Endometrial microvascular endothelial cells (primary cell): Measurements from ENCODE around the gene MAGI3. TPM values are rescaled to one million over a fixed set of nuclear protein-coding genes. Genes with fewer than 3 reads are reported as not detected.
"Not testable (repeated sequence)": the region's sequence is repeated elsewhere in the genome, so short reads cannot be mapped to it uniquely, and the experiment has no call there.

ENCODE experiments used
- in situ Hi-C: cut with HindIII; loops from 2 replicates; pipeline ENCODE4 v1.10.0; 2017; ENCODE audit warnings: low sequenced_read_pairs, low pct_unique_long_range_greater_than_20kb; ENCODE audit errors: inconsistent ontology term
- total RNA-seq: library from RNA; depleted of rRNA; stranded (reverse); fragments of >200 nt; gene quantifications from one replicate; pipeline ENCODE4 v1.2.3, GENCODE V29; 2015; ENCODE audit errors: inconsistent ontology term

The MAGI3 gene
- total RNA-seq, 1 donor from 2014 or later, result 8.5 TPM

DNA sequence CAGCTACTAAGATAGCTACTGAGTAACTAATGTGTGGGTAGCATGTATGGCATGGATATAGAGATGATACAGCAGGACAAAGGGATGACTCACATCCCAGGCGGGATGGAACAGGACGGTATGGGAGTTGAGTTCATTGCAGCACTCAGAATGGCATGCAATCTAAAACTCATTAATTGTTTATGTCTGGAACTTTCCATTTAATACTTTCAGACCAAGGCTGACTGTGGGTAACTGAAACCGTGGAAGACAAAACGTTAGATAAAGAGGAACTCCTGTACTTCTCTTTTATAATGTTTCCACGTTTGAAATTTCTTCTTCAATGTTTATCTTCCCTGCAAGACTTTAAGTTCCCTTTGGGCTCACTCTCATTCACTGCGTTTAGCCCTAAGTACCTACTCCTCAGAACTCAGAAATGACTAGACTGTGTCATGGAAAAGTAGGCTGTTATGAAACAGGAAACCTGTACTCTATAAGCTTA, 151.9 kb downstream of the MAGI3 start:
- in situ Hi-C loops, result no loop called here

DNA sequence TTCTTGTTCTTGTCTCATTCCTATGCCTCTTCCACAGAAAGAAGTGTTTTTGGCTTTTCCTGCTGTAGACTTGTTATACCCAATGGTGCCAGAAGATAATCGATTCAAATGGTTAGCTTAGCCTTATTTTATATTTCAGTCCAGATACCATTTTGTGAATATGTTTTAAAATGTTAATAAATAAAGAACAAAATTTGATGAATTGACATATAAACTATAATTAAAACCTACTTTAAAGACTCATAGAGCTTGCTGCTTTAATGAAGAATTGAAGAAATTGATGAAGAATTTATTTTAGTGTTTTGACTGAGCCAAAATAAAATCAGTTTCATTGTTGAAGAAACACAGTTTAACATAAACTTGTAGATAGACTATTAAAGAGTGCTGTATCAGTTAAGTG, 152.8 kb downstream of the MAGI3 start:
- in situ Hi-C loops, result no loop called here

DNA sequence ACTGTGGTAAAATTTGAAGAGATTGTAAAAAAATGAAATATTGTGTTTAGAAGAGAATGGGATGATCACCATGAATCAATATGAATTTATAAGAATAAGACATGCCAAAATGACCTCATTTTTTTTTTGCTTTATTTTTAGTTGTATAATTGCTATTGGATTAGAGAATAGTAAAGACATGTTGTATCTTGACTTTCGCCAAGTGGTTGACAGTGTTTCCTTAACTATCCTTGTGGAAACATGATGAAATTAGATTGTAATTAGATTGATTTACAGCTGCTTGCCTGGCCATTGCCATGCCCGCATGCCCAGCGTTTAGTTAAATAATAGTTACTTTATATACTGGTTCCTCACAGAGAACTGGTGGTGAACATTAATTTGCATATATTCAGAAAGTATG, 154.9 kb downstream of the MAGI3 start:
- in situ Hi-C loops, result no loop called here

DNA sequence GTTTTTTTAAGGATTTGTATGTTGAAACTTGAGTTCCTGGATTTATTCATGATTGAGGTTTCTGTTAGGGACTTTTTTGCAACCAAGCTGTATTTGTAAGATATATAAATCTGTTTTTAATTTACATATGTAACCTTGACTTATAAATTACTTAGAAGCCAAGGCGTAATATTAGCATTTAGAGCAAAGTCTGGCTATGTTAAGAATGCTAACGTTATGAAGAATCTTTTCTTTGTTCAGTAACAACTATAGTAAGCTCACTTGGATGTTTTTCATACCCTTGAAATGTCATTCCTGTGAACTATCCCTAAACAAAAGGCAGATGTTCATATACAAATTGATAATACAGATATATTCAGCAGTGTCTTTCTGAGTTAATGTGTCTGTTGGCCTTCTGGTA, 155.3 kb downstream of the MAGI3 start:
- in situ Hi-C loops, result no loop called here

DNA sequence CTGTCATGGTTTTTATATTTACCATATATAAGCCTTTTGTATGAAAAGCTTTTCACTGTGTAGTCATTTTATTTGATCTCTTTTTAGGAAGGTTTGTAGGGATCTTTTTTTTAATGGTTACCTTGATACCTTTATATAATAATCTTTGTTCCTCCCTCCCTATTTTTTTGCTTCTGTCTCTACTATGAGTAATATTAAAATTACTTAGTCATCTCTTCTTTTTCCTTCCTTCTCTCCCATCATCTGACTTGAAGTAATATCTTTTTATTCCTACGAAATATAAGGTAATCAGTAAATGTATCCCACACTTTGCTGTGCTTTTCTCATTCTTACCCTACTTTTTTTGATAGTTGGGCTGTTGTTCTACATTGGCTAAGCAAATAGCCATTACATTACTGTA, 161.4 kb downstream of the MAGI3 start:
- in situ Hi-C loops, result no loop called here

DNA sequence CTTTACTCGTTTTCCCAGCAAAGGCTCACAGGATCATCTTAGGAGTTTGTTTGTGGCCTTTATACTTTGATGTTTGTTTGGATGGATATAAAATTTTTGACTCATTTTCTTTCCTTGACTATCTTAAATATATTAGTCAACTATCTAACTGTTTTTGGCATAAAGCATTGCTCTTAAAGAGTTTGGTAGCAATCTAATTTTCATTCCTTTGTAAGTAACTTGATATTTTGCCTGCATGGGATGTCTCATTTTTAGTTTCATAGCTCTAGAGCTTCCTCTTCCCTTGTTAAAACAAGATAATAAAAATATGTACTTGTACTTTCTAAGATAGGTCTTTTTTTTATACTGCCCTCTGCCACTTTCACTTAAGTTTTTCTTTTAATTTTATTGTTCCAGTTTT, 161.9 kb downstream of the MAGI3 start:
- in situ Hi-C loops, result no loop called here

DNA sequence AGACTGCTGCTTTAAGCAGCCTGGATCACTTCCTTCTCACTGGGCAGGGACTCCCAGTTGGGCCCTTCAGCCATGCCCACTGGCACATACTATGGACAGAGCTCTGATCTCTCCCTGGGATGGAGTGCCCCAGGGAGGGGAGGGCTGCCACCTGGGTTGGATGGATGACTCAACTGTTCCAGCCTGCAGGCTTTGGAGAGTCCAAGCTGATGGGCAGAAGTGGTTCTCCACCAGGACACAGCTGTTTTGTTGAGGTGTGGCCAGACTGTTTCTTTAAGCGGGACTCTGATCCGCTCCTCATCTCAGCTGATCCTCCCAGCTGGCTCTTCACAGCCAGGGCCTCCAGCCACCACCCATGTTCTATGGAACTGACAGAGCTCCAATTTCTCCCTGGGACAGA, 166.9 kb downstream of the MAGI3 start:
- in situ Hi-C loops, result no loop called here

DNA sequence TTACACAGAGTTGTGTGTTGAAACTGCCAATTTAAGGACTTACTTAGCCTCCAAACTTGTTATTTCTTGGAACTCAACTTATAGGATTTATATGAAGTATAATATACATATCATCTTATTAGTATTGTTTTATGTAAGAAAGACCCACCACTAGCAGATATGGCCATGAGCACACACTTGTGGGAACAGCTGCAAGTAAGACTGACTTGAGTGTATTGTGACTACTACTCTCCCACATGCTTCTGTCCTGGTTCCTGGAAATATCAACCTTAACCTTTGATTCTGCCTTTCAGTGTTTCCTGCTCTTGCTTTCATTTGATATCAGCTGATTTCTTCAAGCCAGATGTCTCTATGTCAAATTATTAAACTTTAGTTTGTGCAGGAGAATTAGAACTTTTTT, 175.3 kb downstream of the MAGI3 start:
- in situ Hi-C loops, result no loop called here

DNA sequence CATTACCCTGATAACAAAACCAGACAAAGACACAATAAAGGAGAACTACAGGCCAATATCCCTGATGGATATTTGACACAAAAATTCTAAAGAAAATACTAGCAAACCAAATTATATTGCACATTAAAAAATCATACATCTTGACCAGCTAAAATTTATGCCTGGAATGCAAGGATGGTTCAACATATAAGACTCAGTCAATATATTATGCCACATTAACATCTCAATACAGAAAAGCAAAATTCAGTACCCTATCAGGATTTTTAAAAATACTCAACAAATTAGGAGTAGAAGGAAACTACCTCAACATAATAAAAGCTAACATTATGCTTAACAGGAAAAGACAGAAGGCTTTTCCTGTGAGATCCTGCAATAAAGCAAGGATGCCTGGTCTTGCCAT, 177.1 kb downstream of the MAGI3 start:
- in situ Hi-C loops, result no loop called here

DNA sequence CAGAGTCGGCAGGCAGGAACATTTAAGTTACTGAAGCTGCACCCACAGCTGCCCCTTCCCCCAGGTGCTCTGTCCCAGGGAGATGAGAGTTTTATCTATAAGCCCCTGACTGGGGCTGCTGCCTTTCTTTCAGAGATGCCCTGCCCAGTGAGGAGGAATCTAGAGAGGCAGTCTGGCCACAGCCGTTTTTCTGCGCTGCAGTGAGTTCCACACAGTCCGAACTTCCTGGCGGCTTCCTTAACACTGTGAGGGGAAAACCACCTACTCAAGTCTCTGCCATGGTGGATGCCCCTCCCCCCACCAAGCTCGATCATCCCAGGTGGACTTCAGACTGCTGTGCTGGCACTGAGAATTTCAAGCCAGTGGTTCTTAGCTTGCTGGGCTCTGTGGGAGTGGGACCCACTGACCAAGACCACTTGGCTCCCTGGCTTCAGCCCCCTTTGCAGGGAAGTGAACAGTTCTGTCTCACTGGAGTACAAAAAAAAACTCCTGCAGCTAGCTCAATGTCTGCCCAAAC, 185.5 kb downstream of the MAGI3 start:
- in situ Hi-C loops, result not testable (repeated sequence)

DNA sequence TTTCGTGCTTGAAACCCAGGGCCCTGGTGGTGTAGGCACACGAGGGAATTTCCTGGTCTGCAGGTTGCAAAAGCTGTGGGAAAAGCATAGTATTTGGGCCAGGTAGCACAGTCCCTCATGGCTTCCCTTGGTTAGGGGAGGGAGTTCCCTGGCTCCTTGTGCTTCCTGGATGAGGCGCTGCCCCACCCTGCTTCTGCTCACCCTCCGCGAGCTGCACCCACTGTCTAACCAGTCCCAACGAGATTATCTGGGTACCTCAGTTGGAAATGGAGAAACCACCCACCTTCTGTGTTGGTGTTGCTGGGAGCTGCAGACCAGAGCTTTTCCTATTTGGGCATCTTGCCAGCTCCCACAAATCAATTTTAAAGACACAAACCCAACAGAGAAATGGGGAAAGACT, 186.0 kb downstream of the MAGI3 start:
- in situ Hi-C loops, result no loop called here

DNA sequence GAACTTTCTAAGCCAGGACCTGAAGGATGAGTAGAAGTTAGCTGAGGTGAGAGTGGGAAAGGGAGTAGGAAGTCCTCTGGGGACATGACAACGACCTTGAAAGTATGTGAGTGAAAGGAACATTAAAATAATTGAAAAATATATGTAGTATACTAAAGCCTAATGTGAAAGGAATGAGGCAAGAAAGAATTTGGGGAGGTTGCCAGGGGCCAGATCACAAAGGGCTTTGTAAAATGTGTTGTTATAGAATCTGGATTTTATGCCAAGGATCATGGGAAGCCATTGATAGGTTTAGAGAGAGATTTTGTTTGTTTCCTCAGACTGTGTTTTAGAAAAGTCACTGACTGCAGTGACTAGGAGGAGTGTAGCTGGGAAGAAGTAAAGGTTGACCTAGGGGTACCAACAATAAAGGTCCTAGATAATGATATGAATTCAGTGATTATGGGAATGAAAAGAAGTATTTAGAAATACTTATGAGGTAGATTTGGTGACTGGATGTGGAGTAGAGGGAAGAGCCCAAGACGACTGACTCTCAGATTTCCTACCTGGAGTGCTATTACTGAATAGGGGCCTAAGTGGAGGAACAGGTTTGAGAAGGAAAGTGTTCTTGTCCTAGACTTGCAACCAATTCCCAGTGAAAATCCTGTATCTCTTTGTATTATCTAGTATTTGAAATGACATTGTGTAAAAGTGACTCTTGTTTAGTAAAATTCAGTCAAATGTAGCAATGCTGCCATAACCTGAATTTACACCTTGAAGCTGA, 189.1 kb downstream of the MAGI3 start:
- in situ Hi-C loops, result no loop called here

DNA sequence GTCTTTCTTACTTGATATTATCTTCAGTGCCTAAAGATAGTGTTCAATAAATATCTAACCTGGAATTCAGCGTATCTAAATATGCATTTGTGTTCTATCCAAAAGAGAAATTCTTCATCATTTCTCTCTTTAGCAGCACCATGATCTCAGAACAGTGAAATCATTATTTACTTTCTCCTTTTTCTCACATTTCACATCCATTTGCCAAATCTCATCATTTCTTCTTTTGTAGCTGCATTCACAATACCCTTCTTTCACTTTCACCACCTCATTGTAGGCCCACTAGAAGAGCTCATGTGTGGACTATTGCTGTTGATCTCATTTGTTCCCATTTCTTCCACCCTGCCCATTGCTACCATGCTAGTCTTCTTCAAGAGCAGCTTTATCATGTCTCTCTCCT, 191.0 kb downstream of the MAGI3 start:
- in situ Hi-C loops, result no loop called here

DNA sequence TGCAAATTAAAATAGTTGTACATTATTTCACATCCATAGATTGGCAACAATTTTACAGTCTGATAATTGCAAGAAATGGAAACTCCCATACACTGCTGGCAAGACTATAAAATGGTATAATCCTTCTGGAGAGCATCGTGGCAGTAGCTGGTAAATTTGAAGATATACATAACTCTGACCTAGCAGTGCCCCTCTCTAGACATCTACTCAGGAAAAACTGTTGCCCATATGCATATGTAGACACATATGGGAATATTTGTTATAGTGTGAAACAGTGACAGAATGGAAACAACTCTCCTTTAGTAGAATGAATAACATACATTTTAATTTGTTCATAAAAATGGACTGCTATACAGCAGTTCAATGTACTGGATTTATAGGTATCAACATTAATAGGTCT, 191.8 kb downstream of the MAGI3 start:
- in situ Hi-C loops, result no loop called here

DNA sequence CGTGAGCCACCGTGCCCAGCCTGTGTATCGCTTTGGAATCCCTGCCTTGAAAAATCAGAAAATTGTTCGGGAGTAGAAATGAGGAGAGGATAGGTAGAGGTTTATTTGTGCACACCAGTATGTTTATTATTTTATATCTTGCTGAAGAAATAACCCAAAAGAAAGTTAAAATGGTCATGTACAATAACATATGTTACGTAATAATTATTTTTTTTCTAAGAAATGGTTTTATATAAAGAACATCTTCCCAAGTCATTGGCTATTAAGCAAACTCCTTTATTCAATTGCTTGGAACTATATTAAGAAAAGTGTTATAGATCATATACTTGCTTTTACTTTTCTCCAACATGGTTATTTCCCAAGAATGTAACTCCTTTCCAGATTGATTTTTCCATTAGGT, 197.2 kb downstream of the MAGI3 start:
- in situ Hi-C loops, result no loop called here

DNA sequence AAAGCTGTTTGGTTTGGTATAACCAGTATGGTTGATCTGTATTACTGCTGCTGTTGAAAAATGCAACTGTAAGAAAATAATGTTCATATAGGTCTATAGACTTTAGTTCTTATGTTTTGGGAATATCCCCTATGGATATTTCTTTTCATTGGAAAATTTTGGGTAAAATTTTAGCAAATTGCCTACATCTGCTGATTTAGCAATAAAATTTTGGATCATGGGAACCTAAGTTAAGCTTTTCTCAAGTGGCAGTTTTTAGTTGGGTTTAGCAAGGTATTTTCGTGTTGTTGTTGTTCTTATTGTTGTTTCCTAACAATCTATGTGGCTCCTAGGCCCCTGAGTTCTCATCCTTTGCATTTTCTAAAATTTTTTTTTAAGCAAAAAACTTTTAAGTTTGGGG, 201.9 kb downstream of the MAGI3 start:
- in situ Hi-C loops, result no loop called here

DNA sequence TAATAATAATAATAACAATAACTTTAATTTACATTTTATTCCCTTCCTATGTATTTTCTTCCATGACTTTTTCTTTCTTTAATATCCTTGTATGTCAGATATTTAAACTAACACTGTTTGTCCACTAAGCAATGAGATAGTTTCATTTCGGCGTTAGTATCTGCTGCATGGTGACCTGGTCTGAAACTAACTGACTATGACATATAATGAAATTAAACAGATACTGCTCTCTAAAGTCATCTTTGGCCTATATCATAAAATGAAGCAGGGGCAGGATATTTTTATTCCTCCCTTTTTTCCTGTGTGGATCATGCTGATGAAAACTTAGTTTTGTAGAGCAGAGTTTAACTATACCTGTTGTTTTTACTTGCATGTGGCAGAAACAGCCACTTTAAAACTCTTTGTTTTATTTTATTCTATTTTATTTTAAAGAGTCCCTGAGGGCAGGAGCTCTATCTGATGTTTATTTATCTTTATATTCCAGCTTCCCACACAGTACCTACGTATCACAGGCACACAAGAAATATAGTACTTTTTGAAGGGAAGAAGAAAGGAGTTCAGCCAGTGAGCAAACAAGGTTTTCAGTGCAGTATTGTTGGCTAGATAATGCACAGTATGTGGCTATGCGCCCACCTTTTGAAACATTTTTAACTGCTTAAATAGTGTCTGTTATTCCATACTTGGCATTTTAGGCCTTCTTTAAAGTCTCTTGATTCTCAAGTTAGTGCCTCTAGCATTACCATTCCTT, 203.4 kb downstream of the MAGI3 start:
- in situ Hi-C loops, result no loop called here

DNA sequence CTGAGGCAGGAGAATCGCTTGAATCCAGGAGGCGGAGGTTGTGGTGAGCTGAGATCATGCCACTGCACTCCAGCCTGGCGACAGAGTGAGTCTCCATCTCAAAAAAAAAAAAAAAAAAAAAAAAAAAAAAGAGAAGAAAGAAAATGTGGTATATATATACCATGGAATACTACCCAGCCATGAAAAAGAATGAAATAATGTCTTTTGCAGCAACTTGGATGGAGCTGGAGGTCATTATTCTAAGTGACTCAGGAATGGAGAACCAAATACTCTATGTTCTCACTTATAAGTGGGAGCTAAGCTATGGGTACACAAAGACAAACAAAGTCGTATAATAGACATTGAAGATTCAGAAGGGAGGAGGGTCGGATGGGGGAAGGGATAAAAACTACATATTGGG, 214.2 kb downstream of the MAGI3 start:
- in situ Hi-C loops, result not testable (repeated sequence)

DNA sequence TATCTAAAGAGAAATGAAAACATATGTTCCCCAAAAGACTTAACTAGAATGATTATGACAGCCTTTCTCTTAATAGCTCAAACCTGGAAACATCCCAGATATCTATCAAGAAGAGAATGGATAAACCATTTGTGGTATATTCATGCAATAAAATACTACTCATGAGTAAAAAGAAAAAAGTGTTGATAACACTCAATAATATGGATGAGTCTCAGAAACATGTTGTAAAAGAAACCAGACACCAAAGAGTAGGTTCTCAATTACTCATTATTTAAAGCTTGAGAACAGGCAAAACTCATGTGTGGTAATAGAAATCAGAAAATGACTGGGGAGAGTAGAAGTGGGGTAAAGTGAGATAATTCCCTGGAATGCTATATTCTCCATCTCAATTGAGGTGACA, 214.8 kb downstream of the MAGI3 start:
- in situ Hi-C loops, result no loop called here

DNA sequence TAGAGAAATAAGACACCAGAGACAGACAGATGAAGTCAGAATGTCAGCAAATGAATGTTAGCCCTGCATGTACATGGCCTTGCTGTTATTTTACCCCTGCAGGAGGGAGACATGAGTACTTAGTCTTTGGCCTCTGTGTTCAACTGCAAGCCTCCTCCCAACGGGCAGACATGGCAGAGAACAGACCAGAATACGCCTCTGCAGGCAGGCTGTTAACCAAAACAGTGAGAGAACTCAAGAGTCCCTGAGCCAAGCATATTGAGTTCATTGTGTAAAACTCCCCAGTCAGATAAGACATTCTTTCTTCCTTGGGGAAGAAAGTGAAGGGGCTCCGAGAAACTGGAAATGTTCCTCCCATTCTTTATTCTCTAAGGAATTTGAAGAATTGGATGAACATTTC, 218.1 kb downstream of the MAGI3 start:
- in situ Hi-C loops, result no loop called here
